GM19395 (cell line): ENCODE data around the gene FLNA.
"Not testable (repeated sequence)": the region's sequence is repeated elsewhere in the genome, so short reads cannot be mapped to it uniquely, and the experiment has no call there.

Experiments used
- ATAC-seq: cut with Tn5 transposase; IDR thresholded peaks from one replicate; pipeline ENCODE4 v1.9.1; 2021; ENCODE audit warnings: mild to moderate bottlenecking, moderate library complexity; ENCODE audit not compliant: unreplicated experiment

FLNA gene

DNA sequence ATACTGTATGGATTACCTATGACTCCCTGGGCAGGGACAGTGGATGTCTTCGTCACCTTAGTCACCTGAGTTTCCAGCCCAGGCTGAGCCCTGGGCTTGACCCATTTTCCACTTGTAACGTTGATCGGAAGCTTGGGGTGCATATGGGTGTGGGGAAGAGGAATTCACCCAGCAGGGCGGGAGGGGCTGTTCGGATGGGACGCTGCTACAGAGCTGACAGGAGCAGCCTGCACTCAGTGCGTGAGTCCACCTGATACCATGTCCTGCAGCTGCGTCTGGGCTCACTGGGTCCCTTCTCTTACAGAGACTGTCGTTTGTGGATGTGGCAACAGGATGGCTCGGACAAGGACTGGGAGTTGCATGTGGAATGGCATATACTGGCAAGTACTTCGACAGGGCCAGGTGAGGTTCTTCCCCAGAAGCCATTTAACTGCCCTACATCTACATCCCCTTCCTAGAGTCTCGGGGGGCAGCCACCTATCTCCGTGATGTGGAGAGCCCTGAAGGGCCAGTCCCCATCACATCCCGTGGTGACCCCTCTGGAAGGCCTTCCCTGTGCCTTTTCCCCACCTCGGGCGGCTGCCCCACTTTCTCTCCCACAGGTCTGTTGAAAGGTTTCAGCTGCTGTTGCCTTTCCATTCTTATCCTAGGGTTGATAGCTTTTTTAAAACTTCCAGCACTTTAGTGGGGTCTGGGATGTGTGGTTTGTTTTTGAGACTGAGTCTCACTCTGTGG lies 65.2 kb downstream of the FLNA start:
- no peak for ATAC-seq

DNA sequence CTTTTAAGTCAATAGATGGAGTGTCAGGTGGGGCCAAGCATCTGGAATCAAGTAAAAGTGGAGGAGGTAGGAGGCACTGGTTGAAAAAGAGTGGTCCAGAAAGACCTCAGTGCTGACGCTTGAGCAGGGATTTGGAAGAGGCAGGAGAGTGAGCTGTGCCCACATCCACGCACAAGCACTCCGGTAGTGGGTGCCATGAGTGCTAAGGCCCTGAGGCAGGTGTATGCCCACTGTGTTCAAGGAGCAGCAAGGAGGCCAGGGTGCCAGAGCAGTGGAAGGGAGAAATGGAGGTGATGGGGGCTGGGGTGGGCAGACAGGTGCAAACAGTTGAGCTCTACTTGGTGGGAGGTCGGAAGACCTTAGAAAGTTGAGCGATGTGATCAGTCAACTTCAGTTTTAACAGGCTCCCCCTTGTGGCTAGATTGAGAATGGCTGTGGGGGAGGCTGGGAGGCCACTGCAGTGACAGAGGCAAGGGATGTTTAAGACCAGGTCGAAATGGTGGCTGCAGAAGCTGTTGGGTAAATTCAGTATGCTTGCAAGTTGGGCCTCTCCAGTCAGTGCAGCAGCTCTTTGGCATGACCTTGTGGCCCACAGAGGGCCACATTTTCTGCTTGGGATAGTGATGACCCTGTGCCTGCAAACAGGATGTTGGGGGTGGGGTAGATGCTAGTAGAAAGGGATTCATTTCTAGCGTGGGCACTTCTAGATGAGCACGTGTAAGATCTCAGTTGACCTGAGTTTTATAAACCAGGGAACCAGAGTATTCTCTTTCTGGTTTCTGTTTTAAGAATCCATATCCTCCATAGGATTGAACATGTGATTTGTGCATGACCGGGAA lies 66.1 kb downstream of the FLNA start:
- no peak for ATAC-seq

DNA sequence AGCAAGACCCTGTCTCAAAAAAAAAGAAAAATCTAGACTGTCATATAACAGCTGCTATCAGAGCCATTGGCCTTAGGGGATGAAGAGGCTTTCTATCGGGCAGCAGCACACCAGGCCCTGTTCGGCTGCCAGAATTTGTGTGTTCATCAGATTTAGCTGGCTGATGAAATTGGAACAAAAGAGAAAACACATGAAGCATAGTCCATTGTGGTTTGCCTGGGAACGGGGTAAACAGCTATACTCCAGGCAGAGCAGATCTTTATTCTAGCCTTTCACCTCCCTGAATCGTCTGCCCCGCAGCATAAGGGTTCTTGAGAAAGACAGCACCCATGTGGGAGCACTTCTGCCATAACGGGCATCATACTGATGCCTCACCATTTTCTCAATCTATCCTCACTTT lies 67.2 kb downstream of the FLNA start:
- ATAC-seq = no peak

DNA sequence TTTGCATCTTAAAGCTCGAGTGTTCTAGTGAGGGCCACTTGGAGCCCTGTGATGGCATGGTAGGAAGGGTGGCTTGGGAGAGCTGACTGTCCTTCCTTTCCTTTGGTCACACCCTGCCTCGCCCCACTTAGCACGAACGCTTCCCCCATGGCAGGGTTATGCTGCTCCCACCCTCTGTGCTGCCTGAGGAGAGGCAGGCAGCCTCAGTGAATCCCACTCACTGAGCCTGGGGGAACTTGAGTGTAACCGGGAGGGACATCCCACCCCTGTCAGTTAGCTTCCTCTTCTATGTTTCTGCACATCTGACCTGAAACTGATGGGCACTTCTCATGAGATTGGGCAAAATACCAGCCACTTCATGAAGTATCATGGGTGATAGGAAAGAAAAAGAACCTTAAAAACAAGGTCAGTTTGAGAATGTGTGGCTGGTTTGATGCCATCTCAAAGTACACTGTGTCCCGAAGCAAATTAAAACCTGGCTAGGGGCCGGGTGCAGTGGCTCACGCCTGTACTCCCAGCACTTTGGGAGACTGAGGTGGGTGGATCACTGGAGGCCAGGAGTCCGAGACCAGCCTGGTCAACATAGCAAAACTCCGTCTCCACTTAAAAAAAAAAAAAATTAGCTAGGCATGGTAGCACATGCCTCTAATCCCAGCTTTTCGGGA lies 68.8 kb downstream of the FLNA start:
- ATAC-seq = no peak

DNA sequence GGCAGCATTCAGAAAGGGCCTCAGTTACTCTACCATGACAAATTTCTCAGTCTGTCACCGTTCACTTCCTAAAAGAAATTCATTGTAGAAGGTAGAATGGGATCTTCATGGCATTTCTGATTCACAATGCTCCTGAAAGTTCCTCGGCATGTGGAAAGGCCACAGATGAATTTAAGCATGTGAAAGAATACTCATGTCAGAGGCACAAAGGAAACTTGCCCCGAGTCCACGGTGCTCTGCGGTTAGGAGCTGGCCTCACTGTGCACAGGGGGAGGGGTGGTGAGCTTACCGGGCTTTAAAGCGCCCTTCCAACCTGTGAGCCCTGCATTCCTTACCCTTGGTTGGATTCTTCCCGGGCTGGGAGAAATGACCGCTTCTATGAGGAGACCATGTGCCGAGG lies 69.6 kb downstream of the FLNA start:
- ATAC-seq = no peak

DNA sequence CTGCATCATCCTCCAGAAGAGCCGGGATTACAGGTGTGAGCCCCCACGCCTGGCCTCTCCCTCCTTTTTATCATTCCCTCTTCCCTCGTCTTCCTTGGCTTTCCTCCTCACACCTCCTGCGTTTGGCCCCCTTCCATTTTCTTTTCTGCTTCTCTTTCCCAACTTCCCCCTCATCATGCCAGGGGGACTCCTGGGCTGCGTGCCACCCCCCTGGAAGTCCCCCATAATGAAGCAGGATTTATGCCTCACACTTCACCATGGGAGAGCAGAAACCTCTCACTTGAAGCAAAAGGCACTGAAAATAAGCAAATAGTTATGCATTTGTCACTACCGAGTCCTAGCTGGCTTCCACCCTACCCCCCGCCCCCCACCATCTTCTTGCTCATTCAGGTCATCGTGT lies 71.0 kb downstream of the FLNA start:
- no peak for ATAC-seq

DNA sequence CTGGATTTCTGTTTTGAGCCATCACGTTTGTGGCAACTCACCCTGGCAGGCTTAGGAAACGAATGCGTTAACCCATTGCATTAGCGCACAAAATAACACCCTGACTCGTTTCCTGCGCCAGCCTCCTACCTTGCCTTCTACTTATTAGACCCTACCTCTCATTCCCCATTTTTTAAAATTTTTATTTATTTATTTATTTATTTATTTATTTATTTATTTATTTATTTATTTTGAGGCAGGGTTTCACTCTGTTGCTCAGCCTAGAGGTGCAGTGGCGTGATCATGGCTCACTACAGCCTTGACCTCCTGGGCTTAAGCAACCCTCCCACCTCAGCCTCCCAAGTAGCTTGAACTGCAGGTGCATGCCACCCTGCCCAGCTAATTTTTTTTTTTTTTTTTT lies 71.4 kb downstream of the FLNA start:
- not testable (repeated sequence) for ATAC-seq

DNA sequence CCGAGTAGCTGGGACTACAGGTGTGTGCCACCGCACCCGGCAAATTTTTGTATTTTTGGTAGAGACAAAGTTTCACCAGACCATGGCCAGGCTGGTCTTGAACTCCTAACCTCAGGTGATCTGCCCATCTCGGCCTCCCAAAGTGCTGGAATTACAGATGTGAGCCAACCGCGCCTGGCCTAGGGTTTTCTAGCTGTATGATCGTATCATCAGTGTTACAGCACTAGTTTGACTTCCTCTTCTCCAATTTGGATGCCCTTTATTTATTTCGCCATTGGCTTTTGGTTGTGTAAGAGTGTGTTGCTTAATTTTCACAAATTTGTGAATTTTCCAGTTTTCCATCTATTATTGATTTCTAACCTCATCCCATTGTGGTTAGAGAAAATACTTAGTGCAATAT lies 73.6 kb downstream of the FLNA start:
- ATAC-seq = no peak
